GM12878 (cell line): Measurements from ENCODE around the gene MYB.

ENCODE experiments used
- CREB1 ChIP-seq: IDR thresholded peaks from 2 replicates; pipeline ENCODE4 v1.6.1; 2012; ENCODE audit warnings: low read depth, mild to moderate bottlenecking, inconsistent platforms
- CTCF ChIP-seq, 3 experiments: IDR thresholded peaks in 2 of 3; conservative IDR thresholded peaks in 1 of 3; 2 replicates each; pipeline ENCODE4 v1.5.1; 2011; ENCODE audit warnings: low read depth in 3 of 3, low read length in 3 of 3, mild to moderate bottlenecking in 3 of 3, control low read depth in 2 of 3, moderate library complexity in 2 of 3, inconsistent platforms in 1 of 3, mixed read lengths in 1 of 3; ENCODE audit not compliant: control insufficient read depth in 2 of 3, insufficient read depth in 1 of 3; ENCODE audit errors: extremely low read depth in 1 of 3
- EED ChIP-seq: sonication (generic); IDR thresholded peaks from 2 replicates; pipeline ENCODE4 v1.6.1; 2016; ENCODE audit warnings: antibody characterized with exemption, low read depth
- JUNB ChIP-seq: IDR thresholded peaks from 2 replicates; pipeline ENCODE4 v1.6.1; 2016; ENCODE audit warnings: antibody characterized with exemption, mild to moderate bottlenecking
- KDM1A ChIP-seq: fragments of 200-600 bp; sonication (generic); IDR thresholded peaks from 2 replicates; pipeline ENCODE4 v1.6.1; 2016; ENCODE audit warnings: borderline replicate concordance
- MEF2B ChIP-seq: fragments of 450-650 bp; IDR thresholded peaks from 2 replicates; pipeline ENCODE4 v1.6.1; 2018; ENCODE audit warnings: mild to moderate bottlenecking, moderate library complexity; ENCODE audit not compliant: partially characterized antibody, poor library complexity, severe bottlenecking
- RELB ChIP-seq: fragments of 450-650 bp; IDR thresholded peaks from 2 replicates; pipeline ENCODE4 v1.6.1; 2017; ENCODE audit warnings: low read depth, mild to moderate bottlenecking, moderate library complexity
- SKIL ChIP-seq: fragments of 450-650 bp; IDR thresholded peaks from 2 replicates; pipeline ENCODE4 v1.6.1; 2017; ENCODE audit warnings: mild to moderate bottlenecking, low read depth, inconsistent platforms; ENCODE audit not compliant: poor library complexity, severe bottlenecking
- SMC3 ChIP-seq: IDR thresholded peaks from 2 replicates; pipeline ENCODE4 v1.6.1; 2011; ENCODE audit warnings: low read length, improper control_type of control experiment, borderline replicate concordance
- USF2 ChIP-seq: IDR thresholded peaks from 2 replicates; pipeline ENCODE4 v1.6.1; 2011; ENCODE audit warnings: low read depth, low read length, improper control_type of control experiment, borderline replicate concordance

- TF ChIP-seq MEF2B, result no peak
- no peak for TF ChIP-seq JUNB
- TF ChIP-seq USF2, result no peak
- TF ChIP-seq CREB1, result no peak
- no peak for TF ChIP-seq CTCF (IDR thresholded peaks at IDR 0.05 in 2 of 3, conservative IDR thresholded peaks at IDR 0.05 in 1 of 3; ENCODE audit: control insufficient read depth in 2 of 3, extremely low read depth in 1 of 3, insufficient read depth in 1 of 3, low read depth in 3 of 3, low read length in 3 of 3)
- no peak for TF ChIP-seq KDM1A
- TF ChIP-seq RELB, result no peak
- no peak for TF ChIP-seq EED
- TF ChIP-seq SMC3, result no peak
- no peak for TF ChIP-seq SKIL
Measured at GRCh38 chr6:135261872-135262725, 81.0 kb downstream of the MYB start.
